Neuronal stem cell (in vitro differentiated cells): Measurements from ENCODE around the gene CMIP.

Experiments
- DNase-seq: peaks from one replicate; pipeline ENCODE4 v3.0.0-alpha.2; 2013; ENCODE audit warnings: low spot score
- H2AFZ ChIP-seq: one replicate; pipeline ENCODE4 v1.6.1; 2013; ENCODE audit warnings: mild to moderate bottlenecking, low read length, inconsistent platforms
- H2AK5ac ChIP-seq: 2 replicates; pipeline ENCODE4 v1.6.1; 2013; ENCODE audit warnings: low read depth, mild to moderate bottlenecking, inconsistent platforms, low read length, moderate library complexity, mixed read lengths
- H2BK120ac ChIP-seq: 2 replicates; pipeline ENCODE4 v1.6.1; 2013; ENCODE audit warnings: low read depth, mild to moderate bottlenecking, inconsistent platforms, low read length, moderate library complexity, mixed read lengths
- H2BK12ac ChIP-seq: one replicate; pipeline ENCODE4 v1.6.1; 2013; ENCODE audit warnings: low read length, inconsistent platforms
- H2BK15ac ChIP-seq: 2 replicates; pipeline ENCODE4 v1.6.1; 2013; ENCODE audit warnings: mild to moderate bottlenecking, low read length, inconsistent platforms, mixed read lengths
- H2BK5ac ChIP-seq: one replicate; pipeline ENCODE4 v1.6.1; 2013; ENCODE audit warnings: inconsistent platforms, mild to moderate bottlenecking, low read length, moderate library complexity
- H3K14ac ChIP-seq: one replicate; pipeline ENCODE4 v1.6.1; 2013; ENCODE audit warnings: low read length, inconsistent platforms
- H3K18ac ChIP-seq: 2 replicates; pipeline ENCODE4 v1.6.1; 2013; ENCODE audit warnings: low read length, inconsistent platforms
- H3K23ac ChIP-seq: 2 replicates; pipeline ENCODE4 v1.6.1; 2013; ENCODE audit warnings: low read depth, mild to moderate bottlenecking, mixed read lengths, low read length, inconsistent platforms; ENCODE audit not compliant: poor library complexity
- H3K27ac ChIP-seq: replicated peaks from 3 replicates; pipeline ENCODE4 v1.5.1; 2013; ENCODE audit warnings: low read length, inconsistent platforms
- H3K27me3 ChIP-seq, 3 experiments: 2 replicates each; pipeline ENCODE4 v1.6.1; 2013; ENCODE audit warnings: low read length in 3 of 3, mild to moderate bottlenecking in 2 of 3, inconsistent platforms in 1 of 3, low read depth in 1 of 3, mixed read lengths in 1 of 3, moderate library complexity in 1 of 3; ENCODE audit not compliant: control insufficient read depth in 3 of 3, insufficient read depth in 3 of 3
- H3K36me3 ChIP-seq, 2 donors: replicated peaks in 1 of 2; 2 replicates each; pipeline ENCODE4 v1.6.1; 2013; ENCODE audit warnings: low read length in 2 of 2; ENCODE audit not compliant: control insufficient read depth in 2 of 2, insufficient read depth in 2 of 2
- H3K4ac ChIP-seq: 2 replicates; pipeline ENCODE4 v1.6.1; 2013; ENCODE audit warnings: inconsistent platforms, mild to moderate bottlenecking, low read length, moderate library complexity
- H3K4me1 ChIP-seq, 2 donors: 1 replicate in 1 of 2; 2 replicates in 1 of 2; pipeline ENCODE4 v1.6.1; 2013; ENCODE audit warnings: low read length in 2 of 2, low read depth in 1 of 2; ENCODE audit not compliant: control insufficient read depth in 2 of 2, insufficient read depth in 1 of 2
- H3K4me2 ChIP-seq: one replicate; pipeline ENCODE4 v1.6.1; 2013; ENCODE audit warnings: mild to moderate bottlenecking, low read length, inconsistent platforms; ENCODE audit not compliant: insufficient read depth, poor library complexity, severe bottlenecking
- H3K4me3 ChIP-seq, 2 donors: 2 replicates each; pipeline ENCODE4 v1.5.1; 2013; ENCODE audit warnings: low read length in 2 of 2, mild to moderate bottlenecking in 2 of 2, inconsistent platforms in 1 of 2, moderate library complexity in 1 of 2
- H3K79me1 ChIP-seq: one replicate; pipeline ENCODE4 v1.6.1; 2013; ENCODE audit warnings: low read depth, mild to moderate bottlenecking, inconsistent platforms, low read length, moderate library complexity
- H3K9ac ChIP-seq: one replicate; pipeline ENCODE4 v1.6.1; 2013; ENCODE audit warnings: mild to moderate bottlenecking, low read depth, low read length, inconsistent platforms; ENCODE audit not compliant: poor library complexity
- H3K9me3 ChIP-seq, 2 donors: replicated peaks in 1 of 2; 2 replicates each; pipeline versions ENCODE3 to v1.6.1; 2013; ENCODE audit warnings: low read length in 2 of 2, mild to moderate bottlenecking in 2 of 2, inconsistent platforms in 1 of 2, low read depth in 1 of 2, mixed read lengths in 1 of 2, moderate library complexity in 1 of 2; ENCODE audit not compliant: control insufficient read depth in 2 of 2, insufficient read depth in 1 of 2
- H4K8ac ChIP-seq: one replicate; pipeline ENCODE4 v1.6.1; 2013; ENCODE audit warnings: low read depth, mild to moderate bottlenecking, inconsistent platforms, low read length, moderate library complexity
- H4K91ac ChIP-seq: one replicate; pipeline ENCODE4 v1.6.1; 2013; ENCODE audit warnings: low read length, low read depth, mild to moderate bottlenecking, inconsistent platforms; ENCODE audit not compliant: poor library complexity
- WGBS, 2 donors: extraction: QIAGEN DNeasy Blood & Tissue Kit; methylation state at CpG; one replicate each; pipeline ENCODE4 v1.1.7; 2013; ENCODE audit warnings: missing lambda C conversion rate in 2 of 2, mixed read lengths in 1 of 2; ENCODE audit not compliant: insufficient read length in 2 of 2, insufficient replicate concordance in 1 of 2; ENCODE audit errors: extremely low coverage in 2 of 2; 5-methylcytosine and 5-hydroxymethylcytosine counted together

Gene CMIP

GRCh38 chr16:81694494-81695280 lies 250.1 kb downstream of the CMIP start:
- Histone ChIP-seq H2AK5ac (peak overlapping the region; percentile 39), H3K4me3 (no peak overlapping the region), H2BK5ac (no peak overlapping the region), H2BK12ac (no peak overlapping the region), H3K4me1 (peaks cover 22 to 43% of the 10 kb centered on the region in 2 donors), H4K91ac (no peak overlapping the region), H3K9ac (no peak overlapping the region), H3K4ac (no peak overlapping the region), H3K18ac (peak overlapping the region; percentile 76), H3K14ac (no peak overlapping the region), H2BK15ac (no peak overlapping the region), H2AFZ (no peak overlapping the region), H3K23ac (no peak overlapping the region), H3K27ac (no peak overlapping the region), H3K79me1 (no peaks in the 10 kb centered on the region), H4K8ac (no peak overlapping the region), H2BK120ac (no peak overlapping the region), H3K9me3 (no peaks in the 10 kb centered on the region), H3K36me3 (peaks cover 20 to 34% of the 10 kb centered on the region in 2 donors), H3K27me3 (no peaks in the 10 kb centered on the region), H3K4me2 (no peak overlapping the region)
- no CpG with 5 or more reads among the region's 14 CpGs for WGBS, 2 donors
- no peak for DNase-seq

GRCh38 chr16:81695321-81696165 lies 250.9 kb downstream of the CMIP start:
- H3K27ac ChIP-seq, result no peak overlapping the region
- peaks cover 22 to 36% of the 10 kb centered on the region in 2 donors for H3K36me3 ChIP-seq
- WGBS, 2 donors, result no CpG with 5 or more reads among the region's 10 CpGs

GRCh38 chr16:81696166-81696960 lies 251.8 kb downstream of the CMIP start:
- Histone ChIP-seq H2BK120ac (no peak overlapping the region), H3K4me3 (no peak overlapping the region), H2AFZ (no peak overlapping the region), H3K18ac (peak overlapping the region; percentile 78), H2BK12ac (peak overlapping the region; percentile 25), H3K9me3 (no peaks in the 10 kb centered on the region), H3K4ac (no peak overlapping the region), H3K14ac (no peak overlapping the region), H2BK15ac (peak overlapping the region; percentile 22), H3K36me3 (peaks cover 22 to 39% of the 10 kb centered on the region in 2 donors), H3K27me3 (no peaks in the 10 kb centered on the region), H3K9ac (peak overlapping the region; percentile 9), H2AK5ac (peak overlapping the region; percentile 16), H3K27ac (no peak overlapping the region), H3K23ac (peak overlapping the region; percentile 71), H3K4me2 (no peak overlapping the region), H4K91ac (no peak overlapping the region), H3K4me1 (peaks cover 22 to 43% of the 10 kb centered on the region in 2 donors), H2BK5ac (peak overlapping the region; percentile 83), H4K8ac (no peak overlapping the region), H3K79me1 (no peaks in the 10 kb centered on the region)
- DNase-seq, result no peak
- WGBS, 2 donors, result no CpG with 5 or more reads among the region's 22 CpGs

More at GRCh38 chr16:81695321-81696165, 250.9 kb downstream of the CMIP start:
- Histone ChIP-seq H2BK5ac (peak overlapping the region; percentile 83), H3K9ac (no peak overlapping the region), H3K4ac (no peak overlapping the region), H2BK120ac (no peak overlapping the region), H2BK12ac (no peak overlapping the region), H3K14ac (no peak overlapping the region), H2AFZ (no peak overlapping the region), H3K9me3 (no peaks in the 10 kb centered on the region), H3K4me1 (peaks cover 22 to 43% of the 10 kb centered on the region in 2 donors), H3K18ac (peak overlapping the region; percentile 20), H3K4me3 (no peak overlapping the region), H4K91ac (no peak overlapping the region), H3K27me3 (no peaks in the 10 kb centered on the region), H3K79me1 (no peaks in the 10 kb centered on the region), H2BK15ac (peak overlapping the region; percentile 22), H4K8ac (no peak overlapping the region), H3K4me2 (no peak overlapping the region), H3K23ac (peak overlapping the region; percentile 0), H2AK5ac (peak overlapping the region; percentile 16)
- DNase-seq, result no peak
